Stimulated activated CD8-positive, alpha-beta memory T cell treated with anti-CD3 and anti-CD28 coated beads, Interleukin-2, amount 100 ng/mL, for 48 hours (primary cell): ENCODE data around the gene UBE2R2.
A peak's percentile ranks its signal among the peaks of the same experiment; 100 is the strongest.
"Not testable (repeated sequence)": the region's sequence is repeated elsewhere in the genome, so short reads cannot be mapped to it uniquely, and the experiment has no call there.

ENCODE experiments used
- DNase-seq, 2 donors: peaks; one replicate each; pipeline ENCODE4 v3.0.0-alpha.2; 2020; ENCODE audit warnings: low read depth in 2 of 2

UBE2R2 gene, protein sequence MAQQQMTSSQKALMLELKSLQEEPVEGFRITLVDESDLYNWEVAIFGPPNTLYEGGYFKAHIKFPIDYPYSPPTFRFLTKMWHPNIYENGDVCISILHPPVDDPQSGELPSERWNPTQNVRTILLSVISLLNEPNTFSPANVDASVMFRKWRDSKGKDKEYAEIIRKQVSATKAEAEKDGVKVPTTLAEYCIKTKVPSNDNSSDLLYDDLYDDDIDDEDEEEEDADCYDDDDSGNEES

GRCh38 chr9:33816327-33817252 lies at the start of gene UBE2R2:
Gene UBE2R2, plus strand, starts transcription at chr9:33817160. Its CDS starts 598 bp downstream, at chr9:33817758.
- peak; percentile 88 to 90 for DNase-seq

- not testable (repeated sequence) for DNase-seq
Observed at GRCh38 chr9:33770156-33770880, 46.6 kb upstream of the UBE2R2 start.

DNA sequence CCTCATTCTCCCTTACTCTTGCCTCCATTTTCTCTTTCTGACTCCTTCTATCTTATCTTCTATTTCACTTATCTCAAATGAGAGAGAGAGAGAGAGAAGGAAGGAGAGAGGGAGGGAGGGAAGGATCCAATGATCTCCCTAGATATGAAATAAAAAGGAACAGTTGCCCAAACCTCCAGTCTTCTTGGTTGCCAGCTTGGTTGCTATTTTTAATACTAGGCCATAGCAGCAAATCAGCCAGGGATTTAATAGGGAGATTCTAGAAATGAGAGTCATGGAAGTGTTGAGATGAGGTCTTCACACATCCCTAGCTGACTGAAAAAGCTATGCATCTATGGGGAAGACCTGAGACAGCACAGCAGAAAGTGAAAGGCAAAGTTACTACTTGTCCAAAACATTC lies 43.8 kb upstream of the UBE2R2 start:
- not testable (repeated sequence) for DNase-seq

DNA sequence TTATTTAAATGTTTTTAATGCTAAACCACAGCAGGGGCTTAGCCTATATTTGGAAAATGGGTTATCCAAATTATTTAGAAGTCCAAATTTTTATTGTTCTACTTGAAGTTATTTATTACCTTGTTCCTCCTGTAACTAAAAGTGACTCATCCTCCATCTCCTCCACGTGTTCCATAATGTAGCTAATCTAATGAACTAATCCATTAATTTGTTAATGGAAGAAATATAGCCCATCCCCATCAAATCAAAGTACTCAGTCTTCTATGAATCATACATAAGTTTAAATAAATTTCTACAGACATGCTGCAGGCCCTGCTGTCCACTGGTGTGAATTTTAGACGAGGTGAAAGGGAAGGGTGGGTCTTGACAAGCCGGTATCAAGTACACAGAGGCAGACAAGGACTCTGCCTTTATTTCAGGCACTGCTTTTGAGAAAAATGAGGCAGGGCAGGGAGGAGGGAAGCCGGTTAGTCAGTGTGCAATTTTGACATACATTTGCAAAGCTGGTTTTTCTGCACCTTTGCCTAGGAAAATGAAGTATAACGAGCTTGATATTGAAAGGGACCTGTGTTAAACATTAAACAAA lies 42.8 kb upstream of the UBE2R2 start:
- not testable (repeated sequence) for DNase-seq

DNA sequence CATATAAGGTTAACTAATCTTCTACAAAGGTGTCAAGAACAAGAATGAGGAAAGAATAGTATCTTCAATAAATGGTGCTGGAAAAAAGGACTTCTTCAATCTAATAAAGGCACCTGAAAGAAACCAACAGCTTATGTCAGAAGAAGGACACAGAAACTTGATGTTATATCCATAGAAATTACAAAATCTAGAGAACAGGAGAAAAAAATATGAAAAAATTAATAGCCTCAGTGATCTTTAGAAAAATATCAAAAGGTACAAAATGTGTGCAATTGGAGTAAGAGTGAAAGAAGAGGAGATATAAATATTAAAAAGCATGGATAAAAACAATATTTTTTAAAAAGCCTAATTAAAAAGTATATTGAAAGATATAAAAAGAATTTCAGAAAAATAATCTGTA lies 40.4 kb upstream of the UBE2R2 start:
- DNase-seq = no peak

- DNase-seq = peak in 1 of 2 donors; percentile 13
Observed at GRCh38 chr9:33778700-33779351, 38.1 kb upstream of the UBE2R2 start.

DNA sequence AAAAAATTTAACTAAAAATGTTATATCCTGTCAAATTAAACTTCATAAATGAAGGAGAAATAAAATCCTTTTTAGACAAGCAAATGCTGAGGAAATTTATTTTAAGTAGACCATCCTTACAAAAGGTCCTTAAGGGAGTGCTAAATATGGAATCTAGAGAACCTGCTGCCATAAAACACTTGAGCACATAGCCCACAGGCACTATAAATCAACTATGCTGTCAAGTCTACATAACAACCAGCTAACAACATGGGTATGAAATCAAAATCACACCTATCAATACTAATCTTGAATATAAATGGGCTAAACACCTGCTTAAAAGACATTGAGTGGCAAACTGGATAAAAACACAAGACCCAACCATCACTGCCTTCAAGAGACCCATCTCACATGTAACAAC lies 36.7 kb upstream of the UBE2R2 start:
- no peak for DNase-seq

DNA sequence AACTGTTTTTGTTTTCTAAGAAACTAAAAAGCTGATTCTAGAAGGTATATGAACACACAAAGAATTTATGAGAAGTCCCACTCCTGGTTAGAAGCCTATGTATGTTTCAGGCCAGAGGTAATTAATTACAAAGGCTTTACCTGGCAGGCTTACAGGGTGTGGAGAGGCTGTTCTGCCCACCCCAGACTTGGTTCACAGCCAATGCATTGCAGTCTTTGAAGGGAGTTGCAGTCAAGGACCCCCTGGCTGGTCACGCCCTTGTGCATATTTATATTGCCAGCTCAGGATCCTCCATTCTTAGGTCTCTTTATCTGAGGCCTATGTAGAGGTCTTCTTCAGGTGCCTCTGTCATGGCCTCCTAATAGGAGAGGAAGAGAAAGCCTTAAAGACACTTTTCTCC lies 35.2 kb upstream of the UBE2R2 start:
- no peak for DNase-seq

DNA sequence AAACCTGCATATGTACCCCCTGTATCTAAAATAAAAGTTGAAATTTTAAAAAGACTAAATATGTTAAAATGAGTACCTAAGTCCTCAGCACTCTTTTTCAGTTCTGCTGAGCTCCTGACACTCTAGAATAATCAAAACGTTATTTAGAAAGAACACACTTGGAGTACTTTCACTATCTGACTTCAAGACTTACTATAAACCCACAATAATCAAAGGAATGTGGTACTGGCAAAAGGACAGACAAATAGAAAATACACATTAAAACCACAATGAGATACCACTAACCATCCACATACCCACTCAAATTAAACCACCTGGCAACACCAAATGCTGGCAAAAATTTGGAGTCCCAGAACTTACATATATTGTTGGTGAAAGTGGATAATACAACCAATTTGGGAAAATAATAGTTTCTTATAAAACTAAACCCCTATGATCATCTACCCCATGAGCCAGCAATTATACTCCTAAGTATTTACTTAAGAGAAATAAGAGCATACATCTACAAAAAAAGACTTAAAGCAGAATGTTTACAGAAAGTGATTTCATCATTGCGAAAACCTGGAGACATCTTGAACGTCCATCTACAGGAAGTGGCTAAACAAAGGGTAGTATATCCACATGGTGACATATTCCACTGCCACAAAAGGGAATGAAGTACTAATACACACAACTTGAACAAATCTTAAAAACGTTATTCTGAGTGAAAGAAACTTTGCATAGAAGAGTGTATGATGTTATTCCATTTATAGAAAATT lies 34.4 kb upstream of the UBE2R2 start:
- DNase-seq = no peak

GRCh38 chr9:33785914-33786313 lies 31.0 kb upstream of the UBE2R2 start:
- DNase-seq = no peak

DNA sequence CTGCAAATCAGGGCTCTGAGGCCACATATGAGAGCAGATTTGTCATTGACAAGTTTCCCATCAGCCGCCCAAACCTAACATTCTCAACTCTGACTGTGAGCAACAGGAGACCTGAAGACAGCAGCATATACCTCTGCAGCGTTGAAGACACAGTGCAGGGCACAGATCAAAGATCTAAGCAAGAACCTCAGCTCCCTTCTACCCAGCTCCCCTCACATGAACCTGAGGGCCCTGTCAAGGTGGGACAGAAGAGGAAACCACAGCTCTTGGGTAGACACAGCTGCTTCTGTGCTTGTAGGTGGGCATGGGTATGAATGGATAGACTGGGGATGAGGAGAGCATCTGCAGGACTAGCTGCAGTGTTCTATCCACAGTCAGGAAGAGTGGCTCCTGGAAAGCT lies 30.3 kb upstream of the UBE2R2 start:
- no peak for DNase-seq

GRCh38 chr9:33787839-33788238 lies 29.1 kb upstream of the UBE2R2 start:
- DNase-seq = no peak

DNA sequence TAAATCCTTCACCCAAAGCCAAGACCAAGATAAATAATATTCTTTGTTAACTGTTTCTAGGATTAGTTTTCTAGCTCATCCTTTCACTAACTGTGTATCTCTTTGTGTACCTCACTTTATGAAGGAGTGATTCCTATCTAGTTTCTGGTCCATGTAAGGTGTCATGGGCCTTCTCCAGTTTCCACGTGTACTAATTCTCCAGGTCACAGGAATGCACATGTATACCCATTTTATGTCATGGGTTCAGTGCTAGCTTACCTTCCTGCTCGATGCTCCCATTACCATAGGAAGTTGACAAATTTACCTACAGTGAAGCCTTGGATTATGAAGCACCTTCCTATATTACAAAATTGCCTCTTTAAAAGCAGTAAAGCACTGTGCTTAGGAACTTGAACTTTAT lies 27.5 kb upstream of the UBE2R2 start:
- DNase-seq = not testable (repeated sequence)

DNA sequence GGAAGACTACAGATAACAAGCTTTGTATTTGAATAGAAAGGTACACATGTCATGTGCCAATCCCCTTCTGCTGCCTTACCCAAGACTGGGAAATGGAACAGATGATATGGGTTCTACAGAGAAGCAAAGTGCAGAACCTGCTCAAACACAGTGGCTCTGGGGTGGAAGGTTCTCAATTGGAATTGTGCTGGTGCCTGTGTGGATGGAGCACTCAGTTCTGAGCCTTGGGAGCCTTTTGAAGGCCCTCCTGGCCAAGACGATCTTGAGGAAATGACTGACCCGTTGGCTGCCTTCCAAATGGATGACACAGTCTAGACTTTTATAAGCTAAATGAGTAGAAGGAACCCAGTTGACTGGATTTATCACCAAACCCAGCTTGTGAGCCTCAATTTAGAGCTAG lies 25.8 kb upstream of the UBE2R2 start:
- DNase-seq = no peak

DNA sequence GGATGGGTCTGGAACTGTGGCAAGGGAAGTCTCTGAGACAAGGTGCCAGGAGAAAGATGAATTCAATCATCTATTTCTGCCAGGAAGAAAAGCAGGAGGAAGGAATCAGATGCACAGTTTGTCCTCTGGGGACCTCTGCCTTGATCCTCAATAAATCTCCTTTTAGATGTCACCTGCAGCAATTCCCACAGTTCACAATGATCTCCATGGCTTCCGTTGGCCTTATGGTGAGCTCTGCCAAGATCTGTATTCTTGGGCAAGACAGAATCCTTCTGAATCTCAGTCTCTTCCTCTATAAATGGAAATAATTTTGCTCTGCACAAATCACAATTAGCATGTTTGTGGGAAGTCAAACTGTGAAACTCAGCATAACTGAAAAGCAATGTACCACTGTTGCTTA lies 23.5 kb upstream of the UBE2R2 start:
- DNase-seq = not testable (repeated sequence)

DNA sequence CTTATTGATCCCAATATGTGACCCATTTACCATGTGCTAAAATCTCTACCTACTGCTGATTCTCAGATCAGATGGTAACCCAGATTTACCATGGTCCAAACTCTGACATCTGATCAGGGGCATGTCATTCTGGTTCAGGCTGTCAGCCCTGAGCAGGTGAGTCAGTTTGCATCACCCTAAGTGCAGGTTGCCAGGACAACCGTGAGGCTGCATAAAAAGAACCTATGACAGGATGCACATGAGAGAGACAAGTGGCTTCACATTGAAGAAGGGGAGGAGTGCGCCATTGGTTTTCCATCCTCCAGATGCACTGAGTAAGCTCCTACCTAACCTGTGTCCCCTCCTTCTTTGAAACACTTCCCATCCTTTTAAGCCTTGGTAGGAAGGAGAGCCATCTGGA lies 22.4 kb upstream of the UBE2R2 start:
- DNase-seq = no peak

- no peak for DNase-seq
Observed at GRCh38 chr9:33795281-33795680, 21.7 kb upstream of the UBE2R2 start, which contains the start of gene PRSS3. Gene PRSS3, plus strand, starts transcription at chr9:33795561. Its CDS starts 13 bp downstream, at chr9:33795574.

- DNase-seq = no peak
Observed at GRCh38 chr9:33795819-33796218, 21.1 kb upstream of the UBE2R2 start.

DNA sequence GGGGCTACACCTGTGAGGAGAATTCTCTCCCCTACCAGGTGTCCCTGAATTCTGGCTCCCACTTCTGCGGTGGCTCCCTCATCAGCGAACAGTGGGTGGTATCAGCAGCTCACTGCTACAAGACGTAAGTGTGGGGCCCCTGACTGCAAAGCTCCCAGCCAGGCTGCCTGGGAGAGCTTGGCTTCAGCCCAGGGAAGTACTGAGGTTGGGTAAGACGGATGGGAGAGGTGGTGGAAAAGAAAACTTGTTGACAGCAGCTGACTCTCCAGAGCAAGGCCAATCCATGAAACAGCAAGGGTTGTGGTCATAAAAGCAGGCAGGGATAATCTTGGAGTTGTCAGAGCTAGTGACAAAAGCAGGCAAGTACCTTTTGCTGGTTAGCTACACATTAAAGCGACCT lies 20.3 kb upstream of the UBE2R2 start:
- not testable (repeated sequence) for DNase-seq

DNA sequence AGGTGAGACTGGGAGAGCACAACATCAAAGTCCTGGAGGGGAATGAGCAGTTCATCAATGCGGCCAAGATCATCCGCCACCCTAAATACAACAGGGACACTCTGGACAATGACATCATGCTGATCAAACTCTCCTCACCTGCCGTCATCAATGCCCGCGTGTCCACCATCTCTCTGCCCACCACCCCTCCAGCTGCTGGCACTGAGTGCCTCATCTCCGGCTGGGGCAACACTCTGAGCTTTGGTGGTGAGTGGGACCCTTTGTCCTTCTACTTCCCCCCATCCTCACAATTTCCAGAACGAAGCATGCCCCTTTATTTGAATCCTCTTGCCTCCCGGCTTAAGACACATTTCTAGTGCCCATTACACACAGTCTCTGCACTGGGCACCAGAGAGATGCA lies 19.1 kb upstream of the UBE2R2 start:
- DNase-seq = no peak

DNA sequence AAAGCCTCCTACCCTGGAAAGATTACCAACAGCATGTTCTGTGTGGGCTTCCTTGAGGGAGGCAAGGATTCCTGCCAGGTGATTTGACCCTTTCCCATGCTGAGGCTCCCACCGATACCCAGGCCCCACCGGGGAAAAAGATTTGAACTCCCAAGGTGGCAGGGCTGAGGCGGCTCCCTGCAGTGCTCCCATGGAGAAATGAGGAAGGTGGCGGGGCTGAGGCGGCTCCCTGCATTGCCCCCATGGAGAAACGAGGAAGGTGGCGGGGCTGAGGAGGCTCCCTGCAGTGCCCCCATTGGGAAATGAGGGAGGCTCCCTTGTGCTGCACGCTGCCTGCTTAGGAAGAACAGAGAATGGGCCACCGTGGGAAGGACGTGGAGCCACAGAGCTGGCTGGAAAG lies 18.4 kb upstream of the UBE2R2 start:
- no peak for DNase-seq
